HCT116 (cell line): ENCODE results near the gene SLC16A5.

Experiments used
- CTCF ChIP-seq, 3 experiments: fragments of 200-600 bp in 1 of 3; sonication (generic) in 1 of 3; IDR thresholded peaks in 2 of 3; conservative IDR thresholded peaks in 1 of 3; 2 replicates each; pipeline ENCODE4 v1.5.1; 2012 to 2017; ENCODE audit warnings: low read depth in 2 of 3, low read length in 2 of 3, antibody characterized with exemption in 1 of 3, borderline replicate concordance in 1 of 3, control low read depth in 1 of 3, mild to moderate bottlenecking in 1 of 3, mixed read lengths in 1 of 3, mixed run types in 1 of 3, moderate library complexity in 1 of 3; ENCODE audit not compliant: insufficient read depth in 1 of 3
- EZH2 ChIP-seq: fragments of 200-600 bp; sonication (generic); IDR thresholded peaks from 2 replicates; pipeline ENCODE4 v1.6.1; 2017; ENCODE audit warnings: antibody characterized with exemption, mixed run types
- EZH2phosphoT487 ChIP-seq: fragments of 200-600 bp; IDR thresholded peaks from 2 replicates; pipeline ENCODE4 v1.6.1; 2018; ENCODE audit warnings: antibody characterized with exemption, borderline replicate concordance
- JUND ChIP-seq: IDR thresholded peaks from 2 replicates; pipeline ENCODE4 v1.6.1; 2012
- POLR2A ChIP-seq: IDR thresholded peaks from 2 replicates; pipeline ENCODE4 v1.7.0; 2011; ENCODE audit warnings: borderline replicate concordance; ENCODE audit not compliant: insufficient read depth, insufficient read length; ENCODE audit errors: extremely low read depth
- POLR2AphosphoS5 ChIP-seq: IDR thresholded peaks from 2 replicates; pipeline ENCODE4 v1.6.1; 2011; ENCODE audit warnings: mild to moderate bottlenecking, low read depth, low read length, moderate library complexity
- RAD21 ChIP-seq: IDR thresholded peaks from 2 replicates; pipeline ENCODE4 v1.6.1; 2012; ENCODE audit warnings: low read depth, mild to moderate bottlenecking
- REST ChIP-seq: IDR thresholded peaks from 2 replicates; pipeline ENCODE4 v1.6.1; 2012; ENCODE audit warnings: low read depth
- SIN3A ChIP-seq: IDR thresholded peaks from 2 replicates; pipeline ENCODE4 v1.6.1; 2012; ENCODE audit warnings: low read depth
- SP1 ChIP-seq: IDR thresholded peaks from 2 replicates; pipeline ENCODE4 v1.6.1; 2012; ENCODE audit warnings: low read depth
- TCF7L2 ChIP-seq: IDR thresholded peaks from 2 replicates; pipeline ENCODE4 v1.7.0; 2011; ENCODE audit warnings: borderline replicate concordance, inconsistent platforms; ENCODE audit not compliant: insufficient read depth, insufficient read length; ENCODE audit errors: extremely low read depth
- YY1 ChIP-seq: IDR thresholded peaks from 2 replicates; pipeline ENCODE4 v1.6.1; 2011; ENCODE audit warnings: low read length, low read depth, moderate library complexity, mild to moderate bottlenecking; ENCODE audit not compliant: insufficient replicate concordance; ENCODE audit errors: extremely low read depth
- ZNF274 ChIP-seq: fragments of 200-500 bp; sonication (Bioruptor generic); IDR thresholded peaks from 2 replicates; pipeline ENCODE4 v1.6.1; 2014; ENCODE audit warnings: mild to moderate bottlenecking, low read depth, low read length, inconsistent platforms
- TF ChIP-seq, protein P1 (sequence below): IDR thresholded peaks from 2 replicates; pipeline ENCODE4 v1.6.1; 2012

GRCh38 chr17:75075597-75076336 lies 12.0 kb upstream of the SLC16A5 start:
- TF ChIP-seq SIN3A (no peak), EZH2 (no peak), JUND (no peak), CTCF (IDR thresholded peaks at IDR 0.05 in 2 of 3, conservative IDR thresholded peaks at IDR 0.05 in 1 of 3; ENCODE audit: borderline replicate concordance in 1 of 3, insufficient read depth in 1 of 3, low read depth in 2 of 3, low read length in 2 of 3) (no peak), EZH2phosphoT487 (no peak), YY1 (no peak), RAD21 (no peak), TCF7L2 (no peak), REST (no peak), POLR2AphosphoS5 (no peak), SP1 (no peak), POLR2A (no peak), ZNF274 (no peak)
- TF ChIP-seq, protein P1, sequence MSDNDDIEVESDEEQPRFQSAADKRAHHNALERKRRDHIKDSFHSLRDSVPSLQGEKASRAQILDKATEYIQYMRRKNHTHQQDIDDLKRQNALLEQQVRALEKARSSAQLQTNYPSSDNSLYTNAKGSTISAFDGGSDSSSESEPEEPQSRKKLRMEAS, result no peak
